IMR-90 (cell line): Measurements from ENCODE around the gene LAMB1. TPM values are rescaled to one million over a fixed set of nuclear protein-coding genes. Genes with fewer than 3 reads are reported as not detected.
A peak's percentile ranks its signal among the peaks of the same experiment; 100 is the strongest.

Source experiments
- ATAC-seq: fragments of 200-7000 bp; cut with Tn5 transposase; 2 replicates; pipeline ENCODE4 v1.9.1; 2020; ENCODE audit warnings: low read depth, mild to moderate bottlenecking, moderate library complexity
- BruUV-seq: library from RNA; stranded (reverse); fragments of 400-500 nt; replicated peaks from 2 replicates; lab custom pipeline; 2021; lab: Mats Ljungman, UMichigan
- CTCF ChIA-PET: fragments of 300-600 bp; formaldehyde crosslinking; extraction: SDS; loops from one replicate; lab custom pipeline; 2021; ENCODE audit warnings: antibody characterized with exemption; lab: Yijun Ruan, JAX
- POLR2A ChIA-PET: fragments of 300-600 bp; sonication (Branson Sonifier 250); formaldehyde crosslinking; loops from one replicate; lab custom pipeline; 2022; ENCODE audit warnings: antibody characterized with exemption; ENCODE audit not compliant: unreplicated experiment; lab: Charles Lee
- DNase-seq: peaks from one replicate; pipeline ENCODE4 v3.0.0; 2013
- H2AFZ ChIP-seq: replicated peaks from 2 replicates; pipeline ENCODE3; 2013; ENCODE audit warnings: low read length, mild to moderate bottlenecking; ENCODE audit not compliant: poor library complexity
- H2AK5ac ChIP-seq: 2 replicates; pipeline ENCODE4 v1.6.1; 2013; ENCODE audit warnings: low read depth, low read length, inconsistent platforms
- H2AK9ac ChIP-seq: replicated peaks from 2 replicates; pipeline ENCODE3; 2013; ENCODE audit warnings: mild to moderate bottlenecking, low read depth, low read length, moderate library complexity; ENCODE audit not compliant: poor library complexity
- H2BK120ac ChIP-seq: 2 replicates; pipeline ENCODE4 v1.6.1; 2013; ENCODE audit warnings: low read depth, low read length, inconsistent platforms
- H2BK15ac ChIP-seq: 3 replicates; pipeline ENCODE4 v1.6.1; 2013; ENCODE audit warnings: low read depth, low read length, inconsistent platforms
- H2BK20ac ChIP-seq: 2 replicates; pipeline ENCODE4 v1.6.1; 2013; ENCODE audit warnings: low read depth, mild to moderate bottlenecking, inconsistent platforms, low read length, moderate library complexity
- H2BK5ac ChIP-seq: 2 replicates; pipeline ENCODE4 v1.6.1; 2013; ENCODE audit warnings: mild to moderate bottlenecking, low read depth, low read length, inconsistent platforms; ENCODE audit not compliant: poor library complexity, severe bottlenecking
- H3K14ac ChIP-seq: replicated peaks from 2 replicates; pipeline ENCODE4 v1.6.1; 2013; ENCODE audit warnings: low read depth, low read length, inconsistent platforms
- H3K18ac ChIP-seq: 2 replicates; pipeline ENCODE4 v1.6.1; 2013; ENCODE audit warnings: low read depth, low read length, control low read depth
- H3K23ac ChIP-seq: 2 replicates; pipeline ENCODE4 v1.6.1; 2013; ENCODE audit warnings: low read depth, low read length, inconsistent platforms
- H3K27ac ChIP-seq: 2 replicates; pipeline ENCODE4 v1.5.1; 2013; ENCODE audit warnings: mild to moderate bottlenecking, control low read depth, low read length; ENCODE audit not compliant: insufficient read depth
- H3K27me3 ChIP-seq: 2 replicates; pipeline ENCODE4 v1.6.1; 2013; ENCODE audit warnings: low read length; ENCODE audit not compliant: control insufficient read depth, insufficient read depth
- H3K36me3 ChIP-seq: 2 replicates; pipeline ENCODE4 v1.6.1; 2013; ENCODE audit warnings: low read length, mixed read lengths; ENCODE audit not compliant: control insufficient read depth, insufficient read depth
- H3K4ac ChIP-seq: 2 replicates; pipeline ENCODE4 v1.6.1; 2013; ENCODE audit warnings: low read depth, low read length, inconsistent platforms
- H3K4me1 ChIP-seq: 2 replicates; pipeline ENCODE4 v1.6.1; 2013; ENCODE audit warnings: low read length, mixed read lengths; ENCODE audit not compliant: control insufficient read depth, insufficient read depth
- H3K4me2 ChIP-seq: 2 replicates; pipeline ENCODE4 v1.6.1; 2013; ENCODE audit warnings: low read depth, mild to moderate bottlenecking, control low read depth, low read length, moderate library complexity
- H3K4me3 ChIP-seq: 2 replicates; pipeline ENCODE4 v1.5.1; 2013; ENCODE audit warnings: low read depth, mild to moderate bottlenecking, control low read depth, low read length, moderate library complexity; ENCODE audit not compliant: insufficient read depth
- H3K56ac ChIP-seq: 2 replicates; pipeline ENCODE4 v1.6.1; 2013; ENCODE audit warnings: low read length, inconsistent platforms; ENCODE audit not compliant: insufficient read depth; ENCODE audit errors: extremely low read depth
- H3K79me1 ChIP-seq, 2 experiments: 2 replicates each; pipeline ENCODE4 v1.6.1; 2013; ENCODE audit warnings: low read length in 2 of 2, inconsistent platforms in 1 of 2, low read depth in 1 of 2
- H3K9ac ChIP-seq: 2 replicates; pipeline ENCODE4 v1.6.1; 2013; ENCODE audit warnings: low read depth, low read length, control low read depth
- H3K9me1 ChIP-seq: 2 replicates; pipeline ENCODE4 v1.6.1; 2013; ENCODE audit warnings: low read length, inconsistent platforms; ENCODE audit not compliant: insufficient read depth
- H3K9me3 ChIP-seq: 2 replicates; pipeline ENCODE4 v1.6.1; 2013; ENCODE audit warnings: low read length; ENCODE audit not compliant: control insufficient read depth, insufficient read depth
- H4K20me1 ChIP-seq: 2 replicates; pipeline ENCODE4 v1.6.1; 2013; ENCODE audit warnings: low read length, inconsistent platforms; ENCODE audit not compliant: insufficient read depth
- H4K5ac ChIP-seq: 2 replicates; pipeline ENCODE4 v1.6.1; 2013; ENCODE audit warnings: mild to moderate bottlenecking, low read depth, low read length, control low read depth
- H4K8ac ChIP-seq, 2 experiments: 2 replicates each; pipeline ENCODE4 v1.6.1; 2013; ENCODE audit warnings: low read depth in 2 of 2, low read length in 2 of 2, control low read depth in 1 of 2, inconsistent platforms in 1 of 2
- H4K91ac ChIP-seq: 2 replicates; pipeline ENCODE4 v1.6.1; 2013; ENCODE audit warnings: low read depth, low read length, inconsistent platforms; ENCODE audit not compliant: insufficient read depth
- CHD1 ChIP-seq: IDR thresholded peaks from 2 replicates; pipeline ENCODE4 v1.6.1; 2012; ENCODE audit warnings: low read depth, low read length, improper control_type of control experiment
- MXI1 ChIP-seq: IDR thresholded peaks from 2 replicates; pipeline ENCODE4 v1.6.1; 2012; ENCODE audit warnings: low read depth, mild to moderate bottlenecking, low read length, moderate library complexity, borderline replicate concordance
- POLR2A ChIP-seq: IDR thresholded peaks from 2 replicates; pipeline ENCODE4 v1.6.1; 2012; ENCODE audit warnings: mild to moderate bottlenecking, low read depth, low read length
- RFX5 ChIP-seq: IDR thresholded peaks from 2 replicates; pipeline ENCODE4 v1.8.0; 2012; ENCODE audit warnings: low read depth, mild to moderate bottlenecking, low read length, moderate library complexity
- USF2 ChIP-seq: fragments of 150-350 bp; IDR thresholded peaks from 2 replicates; pipeline ENCODE4 v1.6.1; 2017; ENCODE audit warnings: mild to moderate bottlenecking, antibody characterized with exemption, low read length, low read depth
- WGBS, 2 experiments: methylation state at CpG; one replicate each; pipeline versions ENCODE4 v1.1.5 to v1.1.7; 2013; ENCODE audit warnings: missing lambda C conversion rate in 2 of 2; ENCODE audit not compliant: insufficient read length in 1 of 2; ENCODE audit errors: extremely low coverage in 2 of 2; 5-methylcytosine and 5-hydroxymethylcytosine counted together
- dilution Hi-C: fragments of 300-500 bp; cut with HindIII; formaldehyde crosslinking; loops from one replicate; pipeline ENCODE4 v1.14.3; 2018; ENCODE audit warnings: low sequenced_read_pairs; ENCODE audit not compliant: unreplicated experiment
- in situ Hi-C: fragments of 300-500 bp; cut with MboI; formaldehyde crosslinking; loops from 3 replicates; pipeline ENCODE4 v1.14.3; 2019; ENCODE audit warnings: low sequenced_read_pairs, inconsistent platforms, mixed read lengths
- intact Hi-C: fragments of 100-400 bp; cut with micrococcal nuclease; formaldehyde crosslinking; loops from 2 replicates; pipeline ENCODE4 v1.10.0; 2022
- polyA plus RNA-seq, 3 experiments: library from polyadenylated mRNA; depleted of rRNA; stranded (reverse); fragments of >200 nt; gene quantifications; 2 replicates each; pipeline ENCODE4 v1.2.3, GENCODE V29; 2012; ENCODE audit warnings: low replicate concordance in 1 of 3
- total RNA-seq: library from RNA; depleted of rRNA; stranded (reverse); fragments of >200 nt; gene quantifications from 2 replicates; pipeline ENCODE4 v1.2.3, GENCODE V29; 2012

The LAMB1 gene
- total and polyA plus RNA-seq, 2 of the 4 experiments (the other 2 are of a cell fraction) = 114 to 117 TPM

DNA sequence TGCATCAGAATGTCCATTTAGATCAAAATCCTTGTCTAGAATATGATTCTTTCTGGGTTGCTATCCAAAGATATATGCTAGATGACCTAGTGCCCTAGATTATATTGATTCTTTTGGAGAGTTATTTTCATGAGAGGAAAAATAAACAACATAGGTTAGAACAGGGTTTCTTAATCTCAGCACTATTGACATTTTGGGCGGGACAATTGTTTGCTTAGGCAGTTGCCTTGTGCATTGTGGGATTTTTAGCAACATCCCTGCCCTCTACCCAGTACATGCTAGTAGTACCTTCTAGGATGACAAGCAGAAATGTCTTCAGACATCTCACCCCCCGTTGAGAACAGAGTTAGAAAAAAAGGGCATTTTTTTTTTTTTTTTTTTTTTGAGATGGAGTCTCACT, 25.1 kb upstream of the LAMB1 start:
- Histone ChIP-seq H2AK9ac (no peak overlapping the region), H3K4me2 (no peak overlapping the region), H2BK5ac (no peak overlapping the region), H2BK20ac (peak overlapping the region; percentile 70; the same call in 1 of the 2 replicates), H3K23ac (no peak overlapping the region), H3K14ac (no peak overlapping the region), H2BK120ac (peak overlapping the region; percentile 35; the same call in 1 of the 2 replicates), H3K9me1 (peaks cover 2% of the 10 kb centered on the region; the same call in 1 of the 2 replicates), H4K20me1 (no peaks in the 10 kb centered on the region), H3K18ac (no peak overlapping the region), H3K4me3 (no peak overlapping the region), H3K56ac (no peak overlapping the region), H3K27ac (no peak overlapping the region), H4K5ac (no peak overlapping the region), H3K4me1 (peaks cover 9% of the 10 kb centered on the region), H3K9me3 (no peaks in the 10 kb centered on the region), H3K36me3 (no peaks in the 10 kb centered on the region), H2AK5ac (no peak overlapping the region), H3K79me1 (no peaks in the 10 kb centered on the region), H4K91ac (no peak overlapping the region), H2AFZ (no peak overlapping the region), H3K27me3 (no peaks in the 10 kb centered on the region), H3K9ac (no peak overlapping the region), H4K8ac (no peak overlapping the region), H3K4ac (no peak overlapping the region), H2BK15ac (0 out of 3 replicates have a peak overlapping the region, but pooled peaks have one; percentile 73)
- BruUV-seq = no TSS peak
- DNase-seq (no peak), ATAC-seq (no peak)
- dilution Hi-C loops = no loop called here
- in situ Hi-C loops = no loop called here
- intact Hi-C loops = no loop called here
- no peak for TF ChIP-seq MXI1
- no peak for TF ChIP-seq USF2
- TF ChIP-seq CHD1 = no peak
- no peak for TF ChIP-seq POLR2A
- TF ChIP-seq RFX5 = no peak
- CTCF ChIA-PET = interaction anchor here (0.6 kb wide), 1 partner anchor 22 kb away, joined by 3 read pairs; no protein-coding TSS in a partner anchor
- WGBS, 2 experiments = no CpG with 5 or more reads among the region's 2 CpGs
- POLR2A ChIA-PET = no interaction called here
